ENCODE results near the gene XPO6. TPM values are rescaled to one million over a fixed set of nuclear protein-coding genes. Genes with fewer than 3 reads are reported as not detected.

Gene XPO6, protein sequence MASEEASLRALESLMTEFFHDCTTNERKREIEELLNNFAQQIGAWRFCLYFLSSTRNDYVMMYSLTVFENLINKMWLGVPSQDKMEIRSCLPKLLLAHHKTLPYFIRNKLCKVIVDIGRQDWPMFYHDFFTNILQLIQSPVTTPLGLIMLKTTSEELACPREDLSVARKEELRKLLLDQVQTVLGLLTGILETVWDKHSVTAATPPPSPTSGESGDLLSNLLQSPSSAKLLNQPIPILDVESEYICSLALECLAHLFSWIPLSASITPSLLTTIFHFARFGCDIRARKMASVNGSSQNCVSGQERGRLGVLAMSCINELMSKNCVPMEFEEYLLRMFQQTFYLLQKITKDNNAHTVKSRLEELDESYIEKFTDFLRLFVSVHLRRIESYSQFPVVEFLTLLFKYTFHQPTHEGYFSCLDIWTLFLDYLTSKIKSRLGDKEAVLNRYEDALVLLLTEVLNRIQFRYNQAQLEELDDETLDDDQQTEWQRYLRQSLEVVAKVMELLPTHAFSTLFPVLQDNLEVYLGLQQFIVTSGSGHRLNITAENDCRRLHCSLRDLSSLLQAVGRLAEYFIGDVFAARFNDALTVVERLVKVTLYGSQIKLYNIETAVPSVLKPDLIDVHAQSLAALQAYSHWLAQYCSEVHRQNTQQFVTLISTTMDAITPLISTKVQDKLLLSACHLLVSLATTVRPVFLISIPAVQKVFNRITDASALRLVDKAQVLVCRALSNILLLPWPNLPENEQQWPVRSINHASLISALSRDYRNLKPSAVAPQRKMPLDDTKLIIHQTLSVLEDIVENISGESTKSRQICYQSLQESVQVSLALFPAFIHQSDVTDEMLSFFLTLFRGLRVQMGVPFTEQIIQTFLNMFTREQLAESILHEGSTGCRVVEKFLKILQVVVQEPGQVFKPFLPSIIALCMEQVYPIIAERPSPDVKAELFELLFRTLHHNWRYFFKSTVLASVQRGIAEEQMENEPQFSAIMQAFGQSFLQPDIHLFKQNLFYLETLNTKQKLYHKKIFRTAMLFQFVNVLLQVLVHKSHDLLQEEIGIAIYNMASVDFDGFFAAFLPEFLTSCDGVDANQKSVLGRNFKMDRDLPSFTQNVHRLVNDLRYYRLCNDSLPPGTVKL
- 74.4 to 111 TPM (median 104 TPM) in 5 replicates for total RNA-seq (2022; extraction: Qiagen RNA extraction; ENCODE audit: low read depth)

DNA sequence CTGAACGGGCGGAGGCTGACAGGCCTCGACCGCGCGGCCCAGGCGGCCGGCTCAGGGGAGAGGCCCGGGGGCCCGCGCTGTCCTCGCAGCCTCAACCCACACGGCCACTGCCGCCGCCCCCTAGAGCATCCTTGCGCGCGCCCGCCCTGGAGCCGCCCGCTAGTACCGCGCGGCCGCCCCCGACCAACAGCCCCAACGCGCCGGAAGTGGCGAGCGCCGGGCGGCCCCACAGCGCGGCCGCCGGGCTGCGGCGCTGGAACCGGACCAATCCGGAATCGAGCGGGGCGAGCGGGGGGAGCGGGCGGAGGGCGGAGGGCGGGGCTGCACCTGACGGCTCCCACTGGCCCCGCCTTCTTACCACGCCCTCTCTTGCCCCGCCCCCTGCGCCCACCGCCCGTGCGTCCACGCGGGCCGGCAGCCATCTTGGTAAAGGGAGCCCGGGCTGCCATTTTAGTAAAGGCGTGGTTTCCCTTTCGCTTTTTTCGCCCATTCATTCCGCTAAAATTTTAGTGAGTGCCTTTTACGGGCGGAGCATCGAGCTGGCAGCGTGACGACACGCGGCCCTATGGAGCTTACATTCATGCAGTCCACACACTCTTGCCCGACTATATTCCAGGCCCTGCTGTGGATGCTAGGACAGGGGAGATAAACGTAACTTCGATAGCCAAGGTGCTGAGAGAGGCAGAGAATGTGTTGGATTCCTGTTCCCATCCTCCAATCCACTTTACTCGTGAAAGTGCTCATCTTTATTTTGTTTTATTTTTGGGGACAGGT is at the start of gene XPO6:
XPO6 (minus strand) TSS at position 208 of the 774 bp plus-strand sequence. CDS start 597 bp downstream, outside the sequence.

DNA sequence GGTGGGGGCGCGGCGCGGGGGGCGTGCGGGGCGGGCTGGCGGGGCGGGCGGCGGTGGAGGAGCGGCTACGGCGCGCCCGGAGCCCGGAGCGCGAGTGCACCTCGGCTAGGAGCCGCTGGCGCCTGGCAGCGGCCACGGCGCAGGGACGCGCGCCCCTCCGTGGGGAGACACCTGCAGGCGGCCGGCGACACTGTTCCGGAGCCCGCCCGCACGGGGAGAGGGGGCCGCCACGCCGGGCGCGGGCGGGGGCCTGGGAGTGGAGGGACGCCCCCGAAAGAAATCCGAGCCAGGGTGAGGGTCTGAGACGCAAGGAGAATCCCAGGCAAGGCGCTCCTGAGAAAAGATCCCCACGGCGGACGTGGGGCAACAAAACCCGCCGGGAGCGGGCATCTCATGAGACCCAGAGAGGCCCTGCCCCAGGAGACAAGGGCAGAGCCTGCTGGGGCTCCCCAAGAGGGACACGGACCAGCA is 148.1 kb downstream of the XPO6 start, which contains the start of gene GSG1L:
GSG1L (minus strand) TSS at position 124 of the 471 bp plus-strand sequence. CDS start 290 bp downstream, outside the sequence.

Other genes with a start within 250 kb of the XPO6 start
- not detected in 5 replicates for gene GSG1L, start 148.3 kb downstream of the XPO6 start, total RNA-seq (2022; extraction: Qiagen RNA extraction; ENCODE audit: low read depth)
- 0.17 to 0.45 TPM (median 0.35 TPM) in 5 replicates for gene SBK1, start 80.6 kb upstream of the XPO6 start, total RNA-seq (2022; extraction: Qiagen RNA extraction; ENCODE audit: low read depth)
- 1.4 to 2.9 TPM (median 1.5 TPM) in 5 replicates for gene NPIPB6, start 151.5 kb upstream of the XPO6 start, total RNA-seq (2022; extraction: Qiagen RNA extraction; ENCODE audit: low read depth)
- gene EIF3CL, start 191.9 kb upstream of the XPO6 start, total RNA-seq (2022; extraction: Qiagen RNA extraction; ENCODE audit: low read depth), result 54.0 to 95.3 TPM (median 72.8 TPM) in 5 replicates